OCI-LY1 (cell line): Measurements from ENCODE around the gene CYREN.

Experiments used
- EZH2 ChIP-seq: fragments of 200-600 bp; sonication (generic), shearing (Covaris generic); IDR thresholded peaks from 2 replicates; pipeline ENCODE4 v1.8.0; 2017; ENCODE audit warnings: borderline replicate concordance, mixed run types, mild to moderate bottlenecking, antibody characterized with exemption, low read length, moderate library complexity, mixed read lengths
- TF ChIP-seq, protein P1 (sequence below): fragments of 200-600 bp; sonication (generic), shearing (Covaris generic); IDR thresholded peaks from 2 replicates; pipeline ENCODE4 v1.5.1; 2017; ENCODE audit warnings: mild to moderate bottlenecking, antibody characterized with exemption, low read length, moderate library complexity, mixed read lengths

DNA sequence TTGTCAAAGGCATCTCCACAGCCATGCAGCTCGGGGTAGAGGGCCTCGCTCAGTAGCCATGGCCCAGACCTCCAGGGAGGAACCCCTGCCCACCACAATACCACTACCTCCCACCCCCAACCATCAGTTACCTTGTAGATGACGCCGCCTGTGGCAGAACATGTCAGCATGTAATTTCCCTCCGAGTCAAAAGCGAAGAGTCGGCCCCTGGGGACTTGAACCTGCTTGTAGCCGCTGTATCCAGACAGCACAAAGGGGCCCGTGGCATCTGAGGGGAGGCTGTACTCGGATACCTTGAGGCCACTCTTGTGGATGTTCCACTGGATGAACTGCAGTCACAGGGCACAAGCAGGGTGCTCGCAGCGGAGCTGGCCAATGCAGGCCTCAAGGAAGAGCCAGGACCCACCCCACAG lies 16.3 kb upstream of the CYREN start:
- TF ChIP-seq, protein P1, sequence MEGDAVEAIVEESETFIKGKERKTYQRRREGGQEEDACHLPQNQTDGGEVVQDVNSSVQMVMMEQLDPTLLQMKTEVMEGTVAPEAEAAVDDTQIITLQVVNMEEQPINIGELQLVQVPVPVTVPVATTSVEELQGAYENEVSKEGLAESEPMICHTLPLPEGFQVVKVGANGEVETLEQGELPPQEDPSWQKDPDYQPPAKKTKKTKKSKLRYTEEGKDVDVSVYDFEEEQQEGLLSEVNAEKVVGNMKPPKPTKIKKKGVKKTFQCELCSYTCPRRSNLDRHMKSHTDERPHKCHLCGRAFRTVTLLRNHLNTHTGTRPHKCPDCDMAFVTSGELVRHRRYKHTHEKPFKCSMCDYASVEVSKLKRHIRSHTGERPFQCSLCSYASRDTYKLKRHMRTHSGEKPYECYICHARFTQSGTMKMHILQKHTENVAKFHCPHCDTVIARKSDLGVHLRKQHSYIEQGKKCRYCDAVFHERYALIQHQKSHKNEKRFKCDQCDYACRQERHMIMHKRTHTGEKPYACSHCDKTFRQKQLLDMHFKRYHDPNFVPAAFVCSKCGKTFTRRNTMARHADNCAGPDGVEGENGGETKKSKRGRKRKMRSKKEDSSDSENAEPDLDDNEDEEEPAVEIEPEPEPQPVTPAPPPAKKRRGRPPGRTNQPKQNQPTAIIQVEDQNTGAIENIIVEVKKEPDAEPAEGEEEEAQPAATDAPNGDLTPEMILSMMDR, result no peak
- no peak for TF ChIP-seq EZH2
